NCI-H526 treated with DMSO at 0.1 percent for 48 hours (cell line): Measurements from ENCODE around the gene MUC22.
"Not testable (repeated sequence)": the region's sequence is repeated elsewhere in the genome, so short reads cannot be mapped to it uniquely, and the experiment has no call there.

ENCODE experiments used
- DNase-seq: peaks from one replicate; lab custom pipeline; 2025; lab: John Stamatoyannopoulos, UW

The MUC22 gene

GRCh38 chr6:30998785-30999184 lies 11.5 kb upstream of the MUC22 start:
- no peak for DNase-seq

GRCh38 chr6:31000067-31000860 lies 10.0 kb upstream of the MUC22 start:
- not testable (repeated sequence) for DNase-seq

- DNase-seq = no peak
Observed at GRCh38 chr6:31001281-31001888, 8.9 kb upstream of the MUC22 start.

- DNase-seq = no peak
Observed at GRCh38 chr6:31002471-31002870, 7.8 kb upstream of the MUC22 start.

- no peak for DNase-seq
Observed at GRCh38 chr6:31004794-31005193, 5.5 kb upstream of the MUC22 start.

- DNase-seq = no peak
Observed at GRCh38 chr6:31005249-31006020, 4.8 kb upstream of the MUC22 start.

GRCh38 chr6:31007694-31008093 lies 2.6 kb upstream of the MUC22 start:
- no peak for DNase-seq

DNA sequence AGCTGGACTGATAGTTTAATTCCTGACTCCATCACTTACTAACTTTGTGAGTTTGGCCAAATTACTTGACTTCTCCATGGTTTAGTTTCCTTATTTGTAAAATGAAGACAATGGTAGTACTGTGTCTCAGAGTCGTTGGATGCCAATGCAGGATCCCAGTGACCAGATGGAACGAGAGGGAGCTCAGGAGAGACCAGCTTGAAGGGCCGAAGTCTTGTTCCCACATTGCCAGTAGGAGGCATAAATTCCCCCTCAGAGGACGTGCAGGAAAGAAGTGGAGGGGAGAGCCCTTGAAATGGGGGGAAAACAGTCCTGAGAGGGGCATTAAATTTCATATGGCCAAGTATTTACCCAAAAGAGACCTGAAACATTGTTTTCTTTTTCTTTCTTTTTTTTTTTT lies 2.1 kb upstream of the MUC22 start:
- no peak for DNase-seq

- DNase-seq = no peak
Observed at GRCh38 chr6:31009731-31010130, 543 bp upstream of the MUC22 start.

- no peak for DNase-seq
Observed at GRCh38 chr6:31011153-31011552, 879 bp downstream of the MUC22 start.

DNA sequence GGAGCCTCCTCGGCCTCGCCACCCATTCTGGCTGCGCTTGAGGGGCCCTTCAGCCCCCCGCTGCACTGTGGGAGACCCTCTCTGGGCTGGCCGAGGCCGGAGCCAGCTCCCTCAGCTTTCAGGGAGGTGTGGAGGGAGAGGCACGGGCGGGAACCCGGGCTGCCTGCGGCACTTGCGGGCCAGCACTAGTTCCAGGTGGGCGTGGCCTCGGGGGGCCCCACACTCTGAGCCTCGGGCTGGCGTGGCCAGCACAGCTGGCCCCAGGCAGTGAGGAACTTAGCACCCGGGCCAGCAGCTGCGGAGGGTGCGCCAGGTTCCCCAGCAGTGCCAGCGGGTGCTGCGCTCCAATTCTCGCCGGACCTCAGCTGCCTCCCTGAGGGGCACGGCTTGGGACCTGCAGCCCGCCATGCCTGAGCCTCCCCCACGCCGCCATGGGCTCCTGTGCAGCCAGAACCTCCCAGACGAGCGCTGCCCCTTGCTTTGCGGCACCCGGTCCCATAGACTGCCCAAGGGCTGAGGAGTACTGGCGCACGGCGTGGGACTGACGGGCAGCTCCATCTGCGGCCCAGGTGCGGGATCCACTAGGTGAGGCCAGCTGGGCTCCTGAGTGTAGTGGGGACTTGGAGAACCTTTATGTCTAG lies 6.5 kb downstream of the MUC22 start:
- no peak for DNase-seq

DNA sequence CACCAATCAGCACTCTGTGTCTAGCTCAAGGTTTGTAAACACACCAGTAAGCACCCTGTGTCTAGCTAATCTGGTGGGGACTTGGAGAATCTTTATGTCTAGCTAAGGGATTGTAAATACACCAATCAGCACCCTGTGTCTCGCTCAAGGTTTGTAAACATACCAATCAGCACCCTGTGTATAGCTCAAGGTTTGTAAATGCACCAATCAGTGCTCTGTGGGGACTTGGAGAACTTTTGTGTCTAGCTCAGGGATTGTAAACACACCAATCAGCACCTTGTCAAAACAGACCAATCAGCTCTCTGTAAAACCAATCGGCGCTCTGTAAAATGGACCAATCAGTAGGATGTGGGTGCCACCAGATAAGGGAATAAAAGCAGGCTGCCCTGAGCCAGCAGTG lies 7.2 kb downstream of the MUC22 start:
- not testable (repeated sequence) for DNase-seq

DNA sequence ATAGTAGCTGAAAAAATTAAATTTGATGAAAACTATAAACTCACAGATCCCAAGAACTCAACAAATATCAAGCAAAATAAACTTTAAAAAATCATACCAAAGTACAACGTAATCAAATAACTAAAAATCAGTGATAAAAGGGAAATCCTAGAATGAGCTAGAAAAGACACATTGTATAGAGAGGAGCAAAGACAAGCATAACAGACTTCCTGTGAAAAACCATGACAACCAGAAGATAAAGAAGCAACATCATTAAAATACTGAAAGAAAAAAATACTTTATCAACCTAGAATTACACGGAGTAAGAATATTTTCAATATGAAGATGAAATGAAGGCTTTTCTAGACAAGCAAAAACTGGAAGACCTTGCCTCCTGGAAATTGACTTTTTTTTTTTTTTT lies 9.8 kb downstream of the MUC22 start:
- DNase-seq = no peak

- not testable (repeated sequence) for DNase-seq
Observed at GRCh38 chr6:31020631-31021255, 10.5 kb downstream of the MUC22 start.

GRCh38 chr6:31021705-31022531 lies 11.6 kb downstream of the MUC22 start:
- not testable (repeated sequence) for DNase-seq

- DNase-seq = no peak
Observed at GRCh38 chr6:31025595-31025994, 15.3 kb downstream of the MUC22 start.

DNA sequence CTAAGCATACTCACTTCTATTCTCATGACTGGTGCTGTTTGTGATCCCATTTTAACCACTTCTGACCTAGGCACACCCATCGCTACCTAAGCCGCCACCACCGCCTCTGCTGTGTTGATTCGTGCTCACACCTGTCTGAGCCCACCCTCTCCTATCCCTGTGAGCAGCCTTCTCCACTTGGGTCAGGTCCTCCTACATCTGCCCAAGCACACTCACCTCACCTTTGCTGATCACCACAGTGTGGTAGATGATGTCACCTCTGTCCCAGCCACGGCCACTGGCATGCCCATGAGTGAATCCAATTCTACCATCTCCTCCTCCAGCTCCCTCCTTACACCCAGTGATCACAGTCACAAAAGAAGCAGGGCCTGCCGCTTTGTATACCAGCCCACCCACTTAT lies 20.8 kb downstream of the MUC22 start:
- DNase-seq = no peak

DNA sequence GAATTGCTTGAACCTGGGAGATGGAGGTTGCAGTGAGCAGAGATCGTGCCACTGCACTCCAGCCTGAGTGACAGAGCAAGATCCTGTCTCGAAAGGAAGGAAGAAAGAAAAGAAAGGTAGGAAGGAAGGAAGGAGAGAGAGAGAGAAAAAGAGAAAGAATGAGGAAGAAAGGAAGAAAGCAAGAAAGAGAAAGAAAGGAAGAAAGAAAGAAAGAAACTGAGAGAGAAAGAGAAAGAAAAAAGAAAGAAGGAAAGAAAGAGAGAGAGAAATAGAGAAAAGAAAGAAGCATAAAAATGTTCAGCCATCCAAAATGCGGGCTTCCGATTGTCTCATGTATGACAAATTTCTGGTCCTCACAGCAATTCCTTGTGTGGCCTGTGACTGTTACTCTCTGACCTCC lies 22.8 kb downstream of the MUC22 start:
- no peak for DNase-seq

- no peak for DNase-seq
Observed at GRCh38 chr6:31035862-31036497, 25.7 kb downstream of the MUC22 start.

DNA sequence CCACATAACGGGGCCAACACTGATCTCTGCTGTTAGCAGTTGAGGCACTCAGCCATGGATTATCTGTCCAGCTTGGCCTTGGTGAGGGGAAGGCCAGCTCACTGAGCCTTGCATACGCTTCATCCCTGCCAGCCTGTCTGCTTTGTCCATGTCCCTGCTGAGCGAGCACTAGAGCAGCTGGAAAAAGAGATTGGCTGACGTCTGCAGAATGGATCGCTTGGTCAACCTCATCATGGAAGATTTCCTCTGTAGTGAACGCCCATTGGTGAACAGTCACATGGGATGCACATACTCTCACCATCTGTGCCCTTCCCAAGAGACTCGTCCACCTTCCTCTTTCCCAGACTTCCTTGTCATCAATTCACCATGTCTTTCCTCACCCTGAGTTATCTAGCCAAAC lies 26.9 kb downstream of the MUC22 start:
- DNase-seq = no peak

GRCh38 chr6:31037682-31038081 lies 27.4 kb downstream of the MUC22 start:
- no peak for DNase-seq
